ENCODE results near the gene ZNF827.

DNA sequence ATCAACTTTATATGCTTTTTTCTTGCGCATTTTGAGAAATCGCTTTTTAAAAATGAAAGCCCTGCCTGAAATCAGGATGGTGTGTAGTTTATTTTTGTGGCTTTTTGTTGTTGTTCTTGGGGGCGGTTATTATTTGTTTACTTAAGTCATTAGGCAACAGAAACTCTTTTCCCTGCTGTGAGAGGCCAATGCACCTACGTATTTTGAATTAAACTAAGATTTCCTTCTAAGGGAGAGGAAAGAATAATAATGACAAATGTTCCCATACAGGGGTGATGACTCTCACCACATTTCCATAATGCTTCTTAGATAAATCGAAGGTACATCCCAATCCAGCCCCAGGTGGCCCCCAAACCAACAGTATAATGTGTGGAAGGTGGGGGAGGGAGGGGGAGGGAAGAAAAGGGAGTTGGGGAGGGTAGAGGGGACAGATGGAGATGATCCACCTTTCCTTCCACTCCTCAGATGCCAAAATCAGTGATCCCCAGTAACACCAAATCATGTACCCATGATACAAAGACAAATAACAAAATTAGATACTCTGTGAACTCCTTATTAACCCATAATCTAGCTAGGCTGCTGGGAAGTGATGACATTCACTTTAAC, 39.6 kb downstream of the ZNF827 start:
- TF ChIP-seq YY1 (IDR thresholded peaks at IDR 0.05; ENCODE audit: insufficient read depth, insufficient read length): no peak
- TF ChIP-seq SUZ12 (IDR thresholded peaks at IDR 0.05; ENCODE audit: extremely low read depth, insufficient read depth, insufficient read length): no peak
- no peak for TF ChIP-seq ZNF274 (IDR thresholded peaks at IDR 0.05; ENCODE audit: low read depth, low read length)

Data from NT2/D1 (cell line).